MM.1S (cell line): ENCODE data around the gene RDH12.

Experiments used
- DNase-seq: peaks from one replicate; pipeline ENCODE4 v3.0.0-alpha.2; 2015
- H2AFZ ChIP-seq: fragments of 300-600 bp; sonication (generic); 2 replicates; pipeline ENCODE4 v1.6.0; 2016; ENCODE audit warnings: antibody characterized with exemption, low read length
- H3F3A ChIP-seq: fragments of 300-600 bp; sonication (generic); 2 replicates; pipeline ENCODE4 v1.6.1; 2016; ENCODE audit warnings: mild to moderate bottlenecking, antibody characterized with exemption, low read length, moderate library complexity, mixed read lengths; ENCODE audit not compliant: insufficient read depth
- H3K27ac ChIP-seq: fragments of 300-600 bp; sonication (generic); 2 replicates; pipeline ENCODE4 v1.5.1; 2016; ENCODE audit warnings: mild to moderate bottlenecking, low read length
- H3K27me3 ChIP-seq: fragments of 300-600 bp; sonication (generic); replicated peaks from 2 replicates; pipeline ENCODE4 v1.6.0; 2016; ENCODE audit warnings: low read length; ENCODE audit not compliant: insufficient read depth
- H3K36me3 ChIP-seq: fragments of 300-600 bp; sonication (generic); replicated peaks from 2 replicates; pipeline ENCODE4 v1.6.1; 2016; ENCODE audit warnings: mild to moderate bottlenecking, low read length, mixed read lengths; ENCODE audit not compliant: insufficient read depth
- H3K4me1 ChIP-seq: fragments of 300-600 bp; sonication (generic); 2 replicates; pipeline ENCODE4 v1.6.1; 2016; ENCODE audit warnings: low read length, mixed read lengths
- H3K4me2 ChIP-seq: fragments of 300-600 bp; sonication (generic); 2 replicates; pipeline ENCODE4 v1.6.0; 2016; ENCODE audit warnings: low read depth, low read length
- H3K4me3 ChIP-seq: fragments of 300-600 bp; sonication (generic); 2 replicates; pipeline ENCODE4 v1.5.1; 2016; ENCODE audit warnings: low read length, mixed read lengths
- H3K79me2 ChIP-seq: fragments of 300-600 bp; sonication (generic); 2 replicates; pipeline ENCODE4 v1.6.1; 2016; ENCODE audit warnings: mixed run types, low read length, mixed read lengths
- H3K9ac ChIP-seq: fragments of 300-600 bp; sonication (generic); 2 replicates; pipeline ENCODE4 v1.6.1; 2016; ENCODE audit warnings: low read length, mixed read lengths
- H3K9me2 ChIP-seq: fragments of 300-600 bp; sonication (generic); replicated peaks from 2 replicates; pipeline ENCODE4 v1.6.1; 2016; ENCODE audit warnings: mild to moderate bottlenecking, low read length, mixed read lengths; ENCODE audit not compliant: insufficient read depth
- H3K9me3 ChIP-seq: fragments of 300-600 bp; sonication (generic); replicated peaks from 2 replicates; pipeline ENCODE4 v1.6.1; 2016; ENCODE audit warnings: mild to moderate bottlenecking, low read length, mixed read lengths; ENCODE audit not compliant: insufficient read depth
- H4K20me1 ChIP-seq: fragments of 300-600 bp; sonication (generic); 2 replicates; pipeline ENCODE4 v1.6.1; 2016; ENCODE audit warnings: mild to moderate bottlenecking, low read length, moderate library complexity, mixed read lengths; ENCODE audit not compliant: insufficient read depth
- EZH2 ChIP-seq: fragments of 300-600 bp; sonication (generic); optimal IDR thresholded peaks from 2 replicates; pipeline ENCODE3; 2017; ENCODE audit warnings: low read depth, mild to moderate bottlenecking, antibody characterized with exemption, low read length, mixed read lengths
- EZH2phosphoT487 ChIP-seq: fragments of 300-600 bp; sonication (generic); IDR thresholded peaks from 2 replicates; pipeline ENCODE4 v1.6.1; 2018; ENCODE audit warnings: antibody characterized with exemption, low read length
- TF ChIP-seq, protein P1 (sequence below): fragments of 300-600 bp; sonication (generic); IDR thresholded peaks from 2 replicates; pipeline ENCODE4 v1.5.1; 2016; ENCODE audit warnings: antibody characterized with exemption, low read length, mixed read lengths

The RDH12 gene

DNA sequence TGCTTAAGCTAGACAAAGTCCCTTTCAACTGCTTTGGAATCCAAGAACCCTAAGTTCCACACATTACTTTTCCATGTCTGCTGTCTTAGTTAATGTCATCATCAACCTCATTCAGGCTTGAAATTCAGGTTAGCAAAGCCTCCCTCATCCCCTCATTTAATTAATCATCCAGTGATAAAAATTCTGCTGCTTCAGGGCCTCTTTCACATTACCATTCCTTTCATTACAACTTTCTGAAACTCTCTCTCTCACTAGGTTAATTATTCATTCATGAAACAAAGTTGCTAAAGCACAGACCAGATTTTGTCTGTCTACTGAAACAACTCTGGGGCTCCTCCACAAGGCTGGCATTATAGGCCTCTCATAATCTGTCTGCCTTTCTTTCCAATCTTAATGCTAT, 17.8 kb upstream of the RDH12 start:
- no peak overlapping the region for H3K9ac ChIP-seq
- no peaks in the 10 kb centered on the region for H4K20me1 ChIP-seq
- no peak overlapping the region for H2AFZ ChIP-seq
- DNase-seq, result no peak
- H3K27me3 ChIP-seq, result no peaks in the 10 kb centered on the region
- H3K79me2 ChIP-seq, result no peaks in the 10 kb centered on the region
- TF ChIP-seq EZH2phosphoT487, result no peak
- TF ChIP-seq, protein P1, sequence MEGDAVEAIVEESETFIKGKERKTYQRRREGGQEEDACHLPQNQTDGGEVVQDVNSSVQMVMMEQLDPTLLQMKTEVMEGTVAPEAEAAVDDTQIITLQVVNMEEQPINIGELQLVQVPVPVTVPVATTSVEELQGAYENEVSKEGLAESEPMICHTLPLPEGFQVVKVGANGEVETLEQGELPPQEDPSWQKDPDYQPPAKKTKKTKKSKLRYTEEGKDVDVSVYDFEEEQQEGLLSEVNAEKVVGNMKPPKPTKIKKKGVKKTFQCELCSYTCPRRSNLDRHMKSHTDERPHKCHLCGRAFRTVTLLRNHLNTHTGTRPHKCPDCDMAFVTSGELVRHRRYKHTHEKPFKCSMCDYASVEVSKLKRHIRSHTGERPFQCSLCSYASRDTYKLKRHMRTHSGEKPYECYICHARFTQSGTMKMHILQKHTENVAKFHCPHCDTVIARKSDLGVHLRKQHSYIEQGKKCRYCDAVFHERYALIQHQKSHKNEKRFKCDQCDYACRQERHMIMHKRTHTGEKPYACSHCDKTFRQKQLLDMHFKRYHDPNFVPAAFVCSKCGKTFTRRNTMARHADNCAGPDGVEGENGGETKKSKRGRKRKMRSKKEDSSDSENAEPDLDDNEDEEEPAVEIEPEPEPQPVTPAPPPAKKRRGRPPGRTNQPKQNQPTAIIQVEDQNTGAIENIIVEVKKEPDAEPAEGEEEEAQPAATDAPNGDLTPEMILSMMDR, result no peak
- no peak for TF ChIP-seq EZH2
- no peak overlapping the region for H3K27ac ChIP-seq
- no peaks in the 10 kb centered on the region for H3F3A ChIP-seq
- no peaks in the 10 kb centered on the region for H3K9me2 ChIP-seq
- no peaks in the 10 kb centered on the region for H3K36me3 ChIP-seq
- H3K4me1 ChIP-seq, result no peaks in the 10 kb centered on the region
- no peak overlapping the region for H3K4me2 ChIP-seq
- H3K4me3 ChIP-seq, result no peak overlapping the region
- no peaks in the 10 kb centered on the region for H3K9me3 ChIP-seq

DNA sequence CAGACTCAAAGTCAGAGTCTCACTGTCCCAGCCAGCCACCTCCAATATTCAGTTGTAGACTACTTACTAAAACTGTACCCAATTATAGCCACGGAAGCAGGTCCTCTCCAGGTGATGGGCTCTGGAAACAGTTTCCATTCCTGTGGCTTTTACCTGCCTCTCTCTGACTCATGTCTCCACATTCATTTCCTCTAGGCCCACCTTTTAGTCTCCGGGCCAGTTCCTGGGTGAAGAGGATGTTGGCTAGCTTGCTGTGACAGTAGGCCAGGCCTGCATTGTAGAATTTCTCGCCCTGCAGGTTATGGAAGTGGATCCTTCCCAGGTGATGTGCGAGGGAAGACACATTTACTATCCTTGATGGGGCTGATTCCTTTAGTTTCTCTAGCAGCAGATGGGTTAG, 11.7 kb upstream of the RDH12 start:
- no peaks in the 10 kb centered on the region for H3K27me3 ChIP-seq
- no peaks in the 10 kb centered on the region for H4K20me1 ChIP-seq
- H3K9me2 ChIP-seq, result no peaks in the 10 kb centered on the region
- H3K9ac ChIP-seq, result no peak overlapping the region
- no peak overlapping the region for H2AFZ ChIP-seq
- H3K36me3 ChIP-seq, result no peaks in the 10 kb centered on the region
- H3K4me2 ChIP-seq, result no peak overlapping the region
- H3K79me2 ChIP-seq, result no peaks in the 10 kb centered on the region
- H3K4me1 ChIP-seq, result no peaks in the 10 kb centered on the region
- H3K4me3 ChIP-seq, result no peak overlapping the region
- H3K27ac ChIP-seq, result no peak overlapping the region
- peaks cover 2% of the 10 kb centered on the region; the same call in 1 of the 2 replicates for H3F3A ChIP-seq
- TF ChIP-seq EZH2phosphoT487 (no peak), EZH2 (no peak)
- TF ChIP-seq, protein P1, result no peak
- DNase-seq, result no peak
- no peaks in the 10 kb centered on the region for H3K9me3 ChIP-seq

DNA sequence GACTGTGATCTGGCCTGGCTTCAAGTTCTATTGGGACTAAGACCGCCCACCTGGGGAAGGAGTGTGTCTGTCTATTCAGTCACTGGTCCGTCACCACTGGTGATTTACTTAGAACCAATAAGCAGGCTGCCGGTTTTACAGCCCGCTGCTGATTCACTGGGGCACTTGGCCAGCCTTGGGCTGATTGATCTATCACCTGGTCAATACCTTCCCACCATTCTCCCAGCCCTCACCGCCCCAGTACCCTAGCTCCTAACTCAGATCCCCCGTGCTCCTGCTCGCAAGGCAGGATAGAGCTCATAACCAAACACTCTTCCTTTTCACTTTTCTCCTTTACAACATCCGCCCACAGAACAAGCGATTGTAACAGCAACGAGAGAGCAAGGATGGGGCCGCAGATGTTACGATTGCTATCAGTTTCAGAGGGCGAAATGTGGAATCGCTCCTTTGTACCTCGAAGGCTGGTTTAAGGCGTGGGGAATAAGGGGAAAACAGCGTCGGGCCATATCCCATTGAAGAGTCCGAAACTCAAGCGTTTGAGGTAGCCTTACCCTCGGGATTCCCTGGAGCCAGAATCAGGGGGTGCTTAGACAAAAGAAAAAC, 6.8 kb upstream of the RDH12 start:
- H4K20me1 ChIP-seq, result no peaks in the 10 kb centered on the region
- no peaks in the 10 kb centered on the region for H3K79me2 ChIP-seq
- H3K36me3 ChIP-seq, result no peaks in the 10 kb centered on the region
- H3K9ac ChIP-seq, result peak overlapping the region; percentile 71
- peaks cover 3% of the 10 kb centered on the region; the same call in 1 of the 2 replicates for H3F3A ChIP-seq
- peak overlapping the region; percentile 58; the same call in 1 of the 2 replicates for H3K27ac ChIP-seq
- DNase-seq, result peak; percentile 73
- H3K4me2 ChIP-seq, result peak overlapping the region; percentile 50
- no peaks in the 10 kb centered on the region for H3K27me3 ChIP-seq
- H3K9me3 ChIP-seq, result no peaks in the 10 kb centered on the region
- peak overlapping the region; percentile 79 for H3K4me3 ChIP-seq
- H3K9me2 ChIP-seq, result no peaks in the 10 kb centered on the region
- H3K4me1 ChIP-seq, result no peaks in the 10 kb centered on the region
- H2AFZ ChIP-seq, result peak overlapping the region; percentile 80
- TF ChIP-seq, protein P1, result no peak
- TF ChIP-seq EZH2 (no peak), EZH2phosphoT487 (no peak)
